Measurements from ENCODE around the gene RADIL.

The RADIL gene

GRCh38 chr7:4791738-4792536, 91.6 kb downstream of the RADIL start:
- peak; percentile 67 for DNase-seq (ENCODE audit: low spot score)

GRCh38 chr7:4791101-4791737, 92.3 kb downstream of the RADIL start:
- DNase-seq (ENCODE audit: low spot score), result no peak

- DNase-seq (ENCODE audit: low spot score), result no peak
Measured at GRCh38 chr7:4790516-4790991, 93.0 kb downstream of the RADIL start.

GRCh38 chr7:4790078-4790465, 93.4 kb downstream of the RADIL start:
- DNase-seq (ENCODE audit: low spot score), result no peak

GRCh38 chr7:4789194-4790077, 94.1 kb downstream of the RADIL start:
- no peak for DNase-seq (ENCODE audit: low spot score)

GRCh38 chr7:4788627-4789189, 94.8 kb downstream of the RADIL start:
- DNase-seq (ENCODE audit: low spot score), result no peak

- no peak for DNase-seq (ENCODE audit: low spot score)
Measured at GRCh38 chr7:4787947-4788626, 95.4 kb downstream of the RADIL start.

- DNase-seq (ENCODE audit: low spot score), result no peak
Measured at GRCh38 chr7:4787541-4787940, 96.0 kb downstream of the RADIL start.

GRCh38 chr7:4786015-4786414, 97.5 kb downstream of the RADIL start:
- no peak for DNase-seq (ENCODE audit: low spot score)

- DNase-seq (ENCODE audit: low spot score), result no peak
Measured at GRCh38 chr7:4785371-4785770, 98.1 kb downstream of the RADIL start.

GRCh38 chr7:4784799-4785198, 98.7 kb downstream of the RADIL start:
- no peak for DNase-seq (ENCODE audit: low spot score)

GRCh38 chr7:4783762-4784351, 99.7 kb downstream of the RADIL start:
- no peak for DNase-seq (ENCODE audit: low spot score)

- no peak for DNase-seq (ENCODE audit: low spot score)
Measured at GRCh38 chr7:4783292-4783652, 100.2 kb downstream of the RADIL start.

GRCh38 chr7:4782333-4783291, 100.9 kb downstream of the RADIL start:
- DNase-seq (ENCODE audit: low spot score), result no peak

- DNase-seq (ENCODE audit: low spot score), result no peak
Measured at GRCh38 chr7:4781366-4782069, 102.0 kb downstream of the RADIL start.

GRCh38 chr7:4779118-4779517, 104.4 kb downstream of the RADIL start:
- DNase-seq (ENCODE audit: low spot score), result no peak

GRCh38 chr7:4775848-4776623, 107.5 kb downstream of the RADIL start:
- DNase-seq (ENCODE audit: low spot score), result peak; percentile 49

GRCh38 chr7:4775250-4775847, 108.2 kb downstream of the RADIL start, which contains the start of gene AP5Z1:
Gene AP5Z1, plus strand, starts transcription at chr7:4775623. Its CDS starts 93 bp downstream, at chr7:4775716.
- peak; percentile 95 for DNase-seq (ENCODE audit: low spot score)
